WI38 (cell line): ENCODE data around the gene SERPINA1.
A peak's percentile ranks its signal among the peaks of the same experiment; 100 is the strongest.
"Not testable (repeated sequence)": the region's sequence is repeated elsewhere in the genome, so short reads cannot be mapped to it uniquely, and the experiment has no call there.

Experiments
- H3K4me3 ChIP-seq: 2 replicates; pipeline ENCODE4 v1.5.1; 2011; ENCODE audit warnings: low read depth, mild to moderate bottlenecking, control low read depth, low read length
- TF ChIP-seq, protein P1 (sequence below): IDR thresholded peaks from 2 replicates; pipeline ENCODE4 v1.5.1; 2012; ENCODE audit warnings: low read depth, mild to moderate bottlenecking, control low read depth, low read length

The SERPINA1 gene

DNA sequence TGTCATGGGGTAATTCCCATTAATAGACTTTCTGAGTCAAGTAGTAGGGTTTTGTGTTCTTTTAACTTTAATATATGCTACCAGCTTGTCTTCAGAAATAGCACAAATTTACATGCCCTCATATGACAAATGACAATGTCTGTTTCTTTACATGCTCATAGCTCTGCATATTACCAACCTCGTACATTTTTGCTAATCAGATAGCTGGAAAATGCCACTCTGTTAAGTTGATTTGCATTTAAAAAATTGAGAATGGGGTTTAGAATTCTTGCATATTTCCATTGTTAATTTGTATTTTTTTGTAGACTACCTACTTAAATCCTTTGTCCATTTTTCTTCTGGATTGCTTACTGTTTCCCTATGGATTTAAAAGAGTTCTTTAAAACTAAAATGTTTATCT, 31.2 kb downstream of the SERPINA1 start:
- TF ChIP-seq, protein P1, sequence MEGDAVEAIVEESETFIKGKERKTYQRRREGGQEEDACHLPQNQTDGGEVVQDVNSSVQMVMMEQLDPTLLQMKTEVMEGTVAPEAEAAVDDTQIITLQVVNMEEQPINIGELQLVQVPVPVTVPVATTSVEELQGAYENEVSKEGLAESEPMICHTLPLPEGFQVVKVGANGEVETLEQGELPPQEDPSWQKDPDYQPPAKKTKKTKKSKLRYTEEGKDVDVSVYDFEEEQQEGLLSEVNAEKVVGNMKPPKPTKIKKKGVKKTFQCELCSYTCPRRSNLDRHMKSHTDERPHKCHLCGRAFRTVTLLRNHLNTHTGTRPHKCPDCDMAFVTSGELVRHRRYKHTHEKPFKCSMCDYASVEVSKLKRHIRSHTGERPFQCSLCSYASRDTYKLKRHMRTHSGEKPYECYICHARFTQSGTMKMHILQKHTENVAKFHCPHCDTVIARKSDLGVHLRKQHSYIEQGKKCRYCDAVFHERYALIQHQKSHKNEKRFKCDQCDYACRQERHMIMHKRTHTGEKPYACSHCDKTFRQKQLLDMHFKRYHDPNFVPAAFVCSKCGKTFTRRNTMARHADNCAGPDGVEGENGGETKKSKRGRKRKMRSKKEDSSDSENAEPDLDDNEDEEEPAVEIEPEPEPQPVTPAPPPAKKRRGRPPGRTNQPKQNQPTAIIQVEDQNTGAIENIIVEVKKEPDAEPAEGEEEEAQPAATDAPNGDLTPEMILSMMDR, result no peak
- H3K4me3 ChIP-seq, result no peak overlapping the region

DNA sequence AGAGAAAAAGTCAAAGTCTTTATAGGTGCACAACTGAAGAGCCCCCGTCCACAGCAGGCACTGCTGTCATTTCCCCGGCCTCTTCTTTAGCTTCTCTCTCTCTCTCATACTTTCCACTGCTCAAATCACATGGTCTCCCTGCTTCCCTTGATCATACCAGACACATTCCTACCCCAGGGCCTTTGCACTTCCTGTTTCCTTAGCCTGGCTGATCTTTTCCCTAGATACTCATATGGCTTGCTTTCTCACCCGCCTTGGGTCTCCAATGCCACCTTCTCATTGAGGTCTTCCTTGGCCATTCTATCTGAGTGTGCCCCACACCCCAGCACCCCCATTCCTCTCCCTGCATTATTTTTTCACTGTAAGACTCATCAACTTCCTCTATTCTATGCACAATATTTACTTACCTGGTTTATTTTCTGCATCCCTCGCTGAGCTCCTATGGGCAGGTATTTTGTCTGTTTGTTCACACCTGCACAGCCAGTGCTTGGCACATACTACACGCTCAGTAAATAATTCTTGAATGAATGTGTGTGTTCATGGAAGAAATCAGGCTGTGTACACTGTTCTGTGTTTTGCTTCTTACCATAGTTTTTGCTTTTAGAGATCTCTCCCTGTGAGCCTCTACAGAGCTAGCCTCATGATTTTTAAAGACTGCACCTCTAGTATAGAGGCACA, 31.9 kb downstream of the SERPINA1 start:
- TF ChIP-seq, protein P1, result no peak

DNA sequence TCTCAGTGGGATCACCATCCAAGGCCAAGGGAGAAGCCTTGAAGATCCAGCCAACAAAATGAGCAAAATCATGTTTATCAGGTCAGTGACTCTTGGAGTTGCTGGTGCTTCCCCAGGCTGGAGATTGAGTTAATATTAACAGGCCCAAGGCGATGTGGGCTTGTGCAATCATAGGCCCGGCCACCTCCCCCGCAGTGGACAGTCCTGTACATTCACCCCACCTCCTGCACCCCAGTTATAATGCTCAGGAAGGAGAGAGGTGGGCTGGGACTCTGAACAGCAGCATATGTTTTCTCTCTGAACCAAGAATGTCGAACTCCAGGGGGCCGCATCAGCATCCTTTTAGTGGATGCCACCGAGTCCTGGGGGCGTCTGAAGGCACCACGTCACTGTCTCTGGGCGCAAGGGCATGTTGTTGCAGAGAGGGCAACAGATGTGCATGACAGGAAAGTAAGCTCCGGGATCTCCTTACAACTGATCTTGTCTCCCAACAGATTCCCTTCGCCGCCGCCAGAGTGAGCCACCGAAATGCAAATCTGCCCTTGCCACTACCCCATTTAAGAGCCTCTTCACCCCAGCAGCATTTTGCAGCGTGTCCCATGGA, 33.1 kb downstream of the SERPINA1 start:
- TF ChIP-seq, protein P1, result peak; percentile 33

More for the DNA sequence above, 31.9 kb downstream of the SERPINA1 start:
- no peak overlapping the region for H3K4me3 ChIP-seq

DNA sequence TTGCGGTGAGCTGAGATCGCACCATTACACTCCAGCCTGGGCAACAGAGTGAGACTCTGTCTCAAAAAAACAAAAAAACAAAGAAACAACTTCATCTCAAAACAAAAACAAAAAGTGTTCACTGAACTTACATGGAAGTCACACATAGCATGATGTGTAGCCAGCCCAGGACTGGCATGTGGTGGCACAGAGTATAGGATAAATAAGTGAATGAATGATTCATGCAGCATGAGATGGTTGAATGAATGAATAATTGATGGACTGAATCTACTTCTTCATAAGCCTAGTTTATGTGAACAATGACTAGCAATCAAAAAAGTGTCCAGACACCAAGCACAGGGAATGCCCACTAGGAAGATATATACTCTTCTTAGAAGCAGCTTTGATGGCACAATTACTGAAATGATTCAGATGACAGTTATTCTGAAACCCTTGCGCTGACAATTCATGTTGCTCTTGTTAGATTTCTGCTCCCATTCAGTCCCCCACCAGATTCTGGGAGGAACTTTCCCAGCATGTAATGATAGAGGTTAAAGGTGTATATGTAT, 33.7 kb downstream of the SERPINA1 start:
- no peak overlapping the region for H3K4me3 ChIP-seq
- TF ChIP-seq, protein P1, result no peak

More for the DNA sequence above, 33.1 kb downstream of the SERPINA1 start:
- no peak overlapping the region for H3K4me3 ChIP-seq

DNA sequence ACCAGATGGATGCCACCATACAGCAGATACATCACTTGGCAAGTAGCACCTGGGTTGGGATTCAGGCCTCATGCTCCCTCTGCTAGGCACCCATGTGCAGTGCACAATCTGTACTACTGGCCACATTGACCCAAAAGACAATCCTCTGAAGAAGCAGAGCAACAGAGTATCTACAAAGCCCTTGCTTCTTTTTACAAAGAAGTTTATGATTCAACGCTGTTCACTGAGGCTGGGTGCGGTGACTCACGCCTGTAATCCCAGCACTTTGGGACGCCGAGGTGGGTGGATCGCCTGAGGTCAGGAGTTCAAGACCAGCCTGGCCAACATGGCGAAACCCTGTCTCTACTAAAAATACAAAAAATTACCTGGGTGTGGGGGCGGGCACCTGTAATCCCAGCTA, 34.2 kb downstream of the SERPINA1 start:
- not testable (repeated sequence) for H3K4me3 ChIP-seq

DNA sequence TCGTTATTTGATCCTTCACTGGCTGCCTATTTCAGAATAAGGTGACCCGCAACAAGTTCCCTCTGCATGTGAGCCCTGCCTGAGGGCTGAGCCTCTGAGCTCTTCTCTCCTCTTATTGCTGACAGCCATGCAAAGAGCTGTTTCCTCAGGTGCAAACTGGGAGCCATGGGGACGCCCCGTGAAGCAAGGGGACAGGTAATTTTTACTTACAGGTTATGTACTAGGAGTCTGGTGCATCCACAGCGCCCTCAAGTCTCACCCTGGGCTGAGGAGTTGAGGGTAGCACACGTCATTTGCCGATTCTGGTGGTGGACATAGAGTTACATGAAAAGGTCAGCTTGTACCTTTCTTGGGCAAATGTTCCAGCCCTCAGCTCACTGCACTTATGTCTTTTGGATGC, 39.1 kb downstream of the SERPINA1 start:
- TF ChIP-seq, protein P1, result no peak
- H3K4me3 ChIP-seq, result no peak overlapping the region

DNA sequence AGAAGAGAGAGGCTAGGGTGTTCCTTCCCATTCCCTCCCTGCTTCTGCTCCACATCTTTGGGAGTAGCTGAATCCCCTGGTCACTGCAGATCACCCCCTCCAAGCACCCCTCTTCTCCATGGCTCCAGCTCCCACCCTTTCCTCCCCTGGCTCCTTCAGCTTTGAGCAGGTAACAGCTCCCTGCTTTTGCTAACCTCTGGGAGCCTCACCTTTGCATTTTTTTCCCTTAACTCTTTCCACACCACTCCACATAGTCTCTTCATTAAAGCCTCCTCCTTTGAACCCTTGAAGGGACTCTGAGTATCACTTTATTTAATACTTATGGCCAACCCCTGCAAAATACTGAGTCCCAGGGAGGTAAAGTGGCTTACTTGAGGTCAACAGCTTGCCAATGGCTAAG, 39.6 kb downstream of the SERPINA1 start:
- H3K4me3 ChIP-seq, result no peak overlapping the region
- TF ChIP-seq, protein P1, result no peak
